Upper lobe of left lung (tissue), 4 donors: ENCODE data around the gene PCCA.

Experiments
- CTCF ChIP-seq, 6 experiments: fragments of 450-650 bp in 4 of 6; fragments of 200-600 bp in 2 of 6; sonication (generic) in 2 of 6; IDR thresholded peaks; one replicate each; pipeline ENCODE4 v1.5.1; 2016 to 2019; ENCODE audit warnings: antibody characterized with exemption in 6 of 6
- EP300 ChIP-seq, 4 donors: sonication (generic); formaldehyde crosslinking; IDR thresholded peaks; one replicate each; pipeline ENCODE4 v1.5.1; 2017; ENCODE audit warnings: antibody characterized with exemption in 4 of 4, control low read depth in 2 of 4
- POLR2A ChIP-seq, 4 donors: fragments of 450-650 bp; IDR thresholded peaks; one replicate each; pipeline ENCODE4 v1.5.1; 2016 to 2017; ENCODE audit warnings: antibody characterized with exemption in 4 of 4, mild to moderate bottlenecking in 2 of 4
- POLR2AphosphoS5 ChIP-seq, 2 donors: sonication (generic); formaldehyde crosslinking; IDR thresholded peaks; one replicate each; pipeline ENCODE4 v1.5.1; 2017; ENCODE audit warnings: antibody characterized with exemption in 2 of 2

DNA sequence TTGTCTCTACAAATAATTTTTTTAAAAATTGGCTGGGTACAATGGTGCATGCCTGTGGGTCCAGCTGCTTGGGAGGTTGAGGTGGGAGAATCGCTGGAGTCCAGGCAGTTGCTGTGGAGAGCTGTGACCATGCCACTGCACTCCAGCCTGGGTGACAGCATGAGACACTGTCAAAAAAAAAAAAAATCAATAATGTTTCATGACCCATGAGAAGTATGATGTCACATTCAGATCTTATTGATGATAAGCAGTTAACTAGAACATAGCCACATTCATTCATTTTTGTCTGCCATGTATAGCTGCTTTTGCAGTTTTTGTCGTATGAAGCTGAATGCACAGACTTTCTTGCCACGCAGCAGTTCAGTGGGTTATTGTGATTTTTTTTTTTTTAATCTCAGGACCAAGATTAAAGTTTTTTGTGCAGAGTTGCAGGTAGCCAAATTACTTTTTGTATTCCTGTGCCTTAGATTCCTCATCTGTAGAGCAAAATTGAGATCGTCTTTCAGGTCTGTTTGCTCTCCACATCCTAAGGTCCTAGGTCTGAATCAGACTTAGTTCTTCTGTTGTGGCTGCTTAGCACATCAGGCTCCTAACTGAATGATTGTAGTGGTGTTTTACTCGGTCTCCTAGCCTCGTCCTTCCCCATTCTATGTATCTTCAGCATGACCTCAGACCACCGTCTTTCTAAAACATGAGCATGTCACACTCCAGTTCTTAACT is 354.5 kb downstream of the PCCA start:
- no peak for TF ChIP-seq POLR2AphosphoS5 (IDR thresholded peaks at IDR 0.05)
- no peak for TF ChIP-seq CTCF (IDR thresholded peaks at IDR 0.05)
- no peak for TF ChIP-seq POLR2A (IDR thresholded peaks at IDR 0.05)
- no peak for TF ChIP-seq EP300 (IDR thresholded peaks at IDR 0.05)
